ENCODE data around the gene PRCC.

The PRCC gene

GRCh38 chr1:156845953-156846545 is 78.7 kb downstream of the PRCC start:
- DNase-seq = no peak

- no peak for DNase-seq
Observed at GRCh38 chr1:156846643-156847042, 79.3 kb downstream of the PRCC start.

GRCh38 chr1:156847591-156848460 is 80.5 kb downstream of the PRCC start:
- DNase-seq = no peak

- DNase-seq = no peak
Observed at GRCh38 chr1:156848461-156849150, 81.3 kb downstream of the PRCC start.

- DNase-seq = no peak
Observed at GRCh38 chr1:156849151-156849496, 81.8 kb downstream of the PRCC start.
